OCI-LY3 (cell line): ENCODE results near the gene GPATCH1.

Source experiments
- H2AFZ ChIP-seq: fragments of 200-600, 300-600 bp; shearing (Covaris generic); 2 replicates; pipeline ENCODE4 v1.6.0; 2014; ENCODE audit warnings: antibody characterized with exemption, low read depth, low read length
- H3K27ac ChIP-seq: fragments of 200-600, 300-600 bp; sonication (generic); 2 replicates; pipeline ENCODE4 v1.5.1; 2014; ENCODE audit warnings: mild to moderate bottlenecking, low read length, moderate library complexity, mixed read lengths
- H3K27me3 ChIP-seq: fragments of 200-600, 300-600 bp; sonication (generic); 2 replicates; pipeline ENCODE4 v1.6.1; 2014; ENCODE audit warnings: low read depth, low read length, mixed read lengths
- H3K36me3 ChIP-seq: fragments of 200-600, 300-600 bp; sonication (generic); replicated peaks from 2 replicates; pipeline ENCODE3; 2014; ENCODE audit warnings: low read depth, low read length, mixed read lengths
- H3K4me1 ChIP-seq: fragments of 300-600, 200-600 bp; sonication (generic); 2 replicates; pipeline ENCODE4 v1.6.1; 2014; ENCODE audit warnings: low read length, mixed read lengths
- H3K4me2 ChIP-seq: fragments of 200-600, 300-600 bp; sonication (generic); 2 replicates; pipeline ENCODE4 v1.6.1; 2014; ENCODE audit warnings: low read length, mixed read lengths
- H3K4me3 ChIP-seq: fragments of 300-600, 200-600 bp; sonication (generic); 2 replicates; pipeline ENCODE4 v1.5.1; 2014; ENCODE audit warnings: antibody characterized with exemption, mild to moderate bottlenecking, low read length, moderate library complexity
- H3K79me2 ChIP-seq: fragments of 300-600, 200-600 bp; shearing (Covaris generic); 2 replicates; pipeline ENCODE4 v1.6.1; 2014; ENCODE audit warnings: mild to moderate bottlenecking, low read length, mixed read lengths
- H3K9ac ChIP-seq: fragments of 300-600, 200-600 bp; shearing (Covaris generic); 2 replicates; pipeline ENCODE4 v1.6.0; 2014; ENCODE audit warnings: mild to moderate bottlenecking, low read length, moderate library complexity
- H3K9me3 ChIP-seq: fragments of 200-600, 300-600 bp; shearing (Covaris generic); 2 replicates; pipeline ENCODE4 v1.6.1; 2014; ENCODE audit warnings: low read length, mixed read lengths; ENCODE audit not compliant: insufficient read depth
- H4K20me1 ChIP-seq: fragments of 200-600, 300-600 bp; sonication (generic); 2 replicates; pipeline ENCODE4 v1.6.1; 2016; ENCODE audit warnings: low read length, mixed read lengths; ENCODE audit not compliant: insufficient read depth
- EZH2phosphoT487 ChIP-seq: fragments of 200-600 bp; shearing (Covaris generic); IDR thresholded peaks from 2 replicates; pipeline ENCODE4 v1.6.1; 2018; ENCODE audit warnings: antibody characterized with exemption, mixed run types, low read depth
- TF ChIP-seq, protein P1 (sequence below): fragments of 200-600, 300-600 bp; sonication (generic); IDR thresholded peaks from 2 replicates; pipeline ENCODE4 v1.5.1; 2014; ENCODE audit warnings: antibody characterized with exemption, low read length, low read depth

GPATCH1 gene

DNA sequence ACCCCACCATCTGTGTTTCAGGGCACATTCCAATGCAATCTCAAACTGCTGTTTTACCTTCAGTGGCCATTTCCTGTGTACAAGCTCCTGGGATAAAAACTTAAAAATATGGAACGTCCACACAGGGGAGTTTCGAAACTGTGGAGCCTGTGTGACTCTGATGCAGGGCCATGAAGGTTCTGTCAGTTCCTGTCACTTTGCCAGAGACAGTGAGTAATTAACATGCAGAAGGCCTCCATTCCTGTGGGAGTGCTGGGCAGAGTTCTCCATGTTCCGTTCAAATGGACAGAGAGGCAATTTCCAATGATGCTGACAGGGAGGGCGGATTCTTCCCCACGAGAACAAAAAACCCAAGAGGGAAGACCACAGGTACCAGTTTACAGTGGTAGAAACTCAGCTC lies 75.4 kb downstream of the GPATCH1 start:
- H3K9me3 ChIP-seq, result no peaks in the 10 kb centered on the region
- no peaks in the 10 kb centered on the region for H4K20me1 ChIP-seq
- no peak overlapping the region for H3K4me3 ChIP-seq
- TF ChIP-seq, protein P1, sequence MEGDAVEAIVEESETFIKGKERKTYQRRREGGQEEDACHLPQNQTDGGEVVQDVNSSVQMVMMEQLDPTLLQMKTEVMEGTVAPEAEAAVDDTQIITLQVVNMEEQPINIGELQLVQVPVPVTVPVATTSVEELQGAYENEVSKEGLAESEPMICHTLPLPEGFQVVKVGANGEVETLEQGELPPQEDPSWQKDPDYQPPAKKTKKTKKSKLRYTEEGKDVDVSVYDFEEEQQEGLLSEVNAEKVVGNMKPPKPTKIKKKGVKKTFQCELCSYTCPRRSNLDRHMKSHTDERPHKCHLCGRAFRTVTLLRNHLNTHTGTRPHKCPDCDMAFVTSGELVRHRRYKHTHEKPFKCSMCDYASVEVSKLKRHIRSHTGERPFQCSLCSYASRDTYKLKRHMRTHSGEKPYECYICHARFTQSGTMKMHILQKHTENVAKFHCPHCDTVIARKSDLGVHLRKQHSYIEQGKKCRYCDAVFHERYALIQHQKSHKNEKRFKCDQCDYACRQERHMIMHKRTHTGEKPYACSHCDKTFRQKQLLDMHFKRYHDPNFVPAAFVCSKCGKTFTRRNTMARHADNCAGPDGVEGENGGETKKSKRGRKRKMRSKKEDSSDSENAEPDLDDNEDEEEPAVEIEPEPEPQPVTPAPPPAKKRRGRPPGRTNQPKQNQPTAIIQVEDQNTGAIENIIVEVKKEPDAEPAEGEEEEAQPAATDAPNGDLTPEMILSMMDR, result no peak
- no peak for TF ChIP-seq EZH2phosphoT487
- no peak overlapping the region for H3K4me2 ChIP-seq
- H2AFZ ChIP-seq, result no peak overlapping the region
- H3K36me3 ChIP-seq, result no peaks in the 10 kb centered on the region
- H3K4me1 ChIP-seq, result no peaks in the 10 kb centered on the region
- no peak overlapping the region for H3K27ac ChIP-seq
- no peaks in the 10 kb centered on the region for H3K79me2 ChIP-seq
- H3K27me3 ChIP-seq, result no peaks in the 10 kb centered on the region
- H3K9ac ChIP-seq, result no peak overlapping the region

GRCh38 chr19:33157906-33158305 lies 76.9 kb downstream of the GPATCH1 start:
- H3K27ac ChIP-seq, result no peak overlapping the region
- H3K36me3 ChIP-seq, result no peaks in the 10 kb centered on the region
- H4K20me1 ChIP-seq, result no peaks in the 10 kb centered on the region
- H3K4me2 ChIP-seq, result no peak overlapping the region
- TF ChIP-seq, protein P1, result no peak
- TF ChIP-seq EZH2phosphoT487, result no peak
- H3K9ac ChIP-seq, result no peak overlapping the region
- no peaks in the 10 kb centered on the region for H3K4me1 ChIP-seq
- H3K9me3 ChIP-seq, result no peaks in the 10 kb centered on the region
- H3K79me2 ChIP-seq, result no peaks in the 10 kb centered on the region
- no peak overlapping the region for H2AFZ ChIP-seq
- H3K27me3 ChIP-seq, result no peaks in the 10 kb centered on the region
- H3K4me3 ChIP-seq, result no peak overlapping the region

- Histone ChIP-seq H3K4me3 (no peak overlapping the region), H3K36me3 (no peaks in the 10 kb centered on the region), H3K27me3 (no peaks in the 10 kb centered on the region), H3K9me3 (no peaks in the 10 kb centered on the region), H2AFZ (no peak overlapping the region), H3K4me2 (no peak overlapping the region), H3K4me1 (no peaks in the 10 kb centered on the region), H3K79me2 (no peaks in the 10 kb centered on the region), H3K9ac (no peak overlapping the region), H3K27ac (no peak overlapping the region), H4K20me1 (no peaks in the 10 kb centered on the region)
- TF ChIP-seq, protein P1, result no peak
- no peak for TF ChIP-seq EZH2phosphoT487
These were observed 77.4 kb downstream of the GPATCH1 start for GRCh38 chr19:33158365-33158764.

DNA sequence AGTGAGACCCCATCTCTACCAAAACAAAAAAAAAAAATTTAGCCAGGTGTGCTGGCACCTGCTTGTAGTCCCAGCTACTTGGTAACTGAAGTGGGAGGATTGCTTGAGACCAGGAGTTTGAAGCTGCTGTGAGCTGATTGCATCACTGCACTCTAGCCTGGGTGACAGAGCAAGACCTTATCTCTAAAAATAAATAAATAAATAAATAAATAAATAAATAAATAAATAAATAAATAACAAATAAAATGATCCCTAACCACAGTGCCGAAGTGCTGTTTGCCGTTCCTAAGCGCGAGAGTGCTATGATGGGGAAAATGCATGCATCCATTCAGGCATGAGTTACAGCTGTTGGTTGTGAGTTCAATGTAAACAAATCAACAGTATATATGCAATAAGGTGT lies 78.2 kb downstream of the GPATCH1 start:
- Histone ChIP-seq H4K20me1 (no peaks in the 10 kb centered on the region), H3K27me3 (no peaks in the 10 kb centered on the region), H2AFZ (no peak overlapping the region), H3K4me1 (no peaks in the 10 kb centered on the region), H3K4me2 (no peak overlapping the region), H3K27ac (no peak overlapping the region), H3K4me3 (no peak overlapping the region), H3K79me2 (no peaks in the 10 kb centered on the region), H3K9ac (no peak overlapping the region), H3K36me3 (no peaks in the 10 kb centered on the region), H3K9me3 (no peaks in the 10 kb centered on the region)
- TF ChIP-seq, protein P1, result no peak
- TF ChIP-seq EZH2phosphoT487, result no peak
